ENCODE measurements around the gene OR51I2.

The OR51I2 gene

DNA sequence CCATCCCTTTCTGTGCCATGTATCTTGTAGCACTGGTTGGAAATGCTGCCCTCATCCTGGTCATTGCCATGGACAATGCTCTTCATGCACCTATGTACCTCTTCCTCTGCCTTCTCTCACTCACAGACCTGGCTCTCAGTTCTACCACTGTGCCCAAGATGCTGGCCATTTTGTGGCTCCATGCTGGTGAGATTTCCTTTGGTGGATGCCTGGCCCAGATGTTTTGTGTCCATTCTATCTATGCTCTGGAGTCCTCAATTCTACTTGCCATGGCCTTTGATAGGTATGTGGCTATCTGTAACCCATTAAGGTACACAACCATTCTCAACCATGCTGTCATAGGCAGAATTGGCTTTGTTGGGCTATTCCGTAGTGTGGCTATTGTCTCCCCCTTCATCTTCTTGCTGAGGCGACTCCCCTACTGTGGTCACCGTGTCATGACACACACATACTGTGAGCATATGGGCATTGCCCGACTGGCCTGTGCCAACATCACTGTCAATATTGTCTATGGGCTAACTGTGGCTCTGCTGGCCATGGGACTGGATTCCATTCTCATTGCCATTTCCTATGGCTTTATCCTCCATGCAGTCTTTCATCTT, 39.8 kb downstream of the OR51I2 start:
- TF ChIP-seq GATA3 (IDR thresholded peaks at IDR 0.05; ENCODE audit: low read depth, low read length) = no peak
- TF ChIP-seq GATA2 (IDR thresholded peaks at IDR 0.05; ENCODE audit: low read depth, low read length) = no peak

DNA sequence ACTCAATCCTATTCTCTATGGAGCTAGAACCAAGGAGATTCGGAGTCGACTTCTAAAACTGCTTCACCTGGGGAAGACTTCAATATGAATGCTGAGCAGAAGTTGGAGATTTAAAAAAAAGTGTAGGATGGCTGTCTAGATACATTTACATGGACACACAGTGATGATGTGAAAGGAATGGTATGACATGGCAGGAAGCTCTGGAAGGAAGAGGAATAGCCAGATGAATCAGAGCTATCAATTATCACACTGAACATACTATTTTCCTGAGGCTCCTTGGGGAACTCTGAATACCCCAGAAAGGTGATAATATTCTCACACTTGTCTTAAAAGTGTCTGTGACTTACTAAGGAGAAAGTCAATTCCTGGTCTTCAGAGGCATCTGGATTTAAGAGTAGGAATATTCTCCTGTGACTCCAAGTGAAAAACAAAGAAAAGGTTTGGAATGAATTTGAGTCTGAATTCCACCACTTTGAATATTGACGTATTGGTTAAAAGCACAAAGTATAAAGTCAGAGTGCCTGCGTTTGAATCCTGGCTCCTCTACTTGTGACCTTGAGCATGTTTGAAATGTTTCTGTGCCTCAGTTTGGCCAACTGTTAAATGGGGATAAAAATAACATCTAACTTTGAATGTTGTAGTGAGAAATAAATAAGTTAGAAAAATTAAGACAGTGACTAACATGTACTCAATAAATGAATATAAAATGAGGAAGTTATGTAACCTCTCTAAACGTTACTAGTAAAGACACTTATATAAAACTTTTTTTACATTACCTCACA, 40.6 kb downstream of the OR51I2 start:
- TF ChIP-seq GATA2 (IDR thresholded peaks at IDR 0.05; ENCODE audit: low read depth, low read length) = no peak
- no peak for TF ChIP-seq GATA3 (IDR thresholded peaks at IDR 0.05; ENCODE audit: low read depth, low read length)

DNA sequence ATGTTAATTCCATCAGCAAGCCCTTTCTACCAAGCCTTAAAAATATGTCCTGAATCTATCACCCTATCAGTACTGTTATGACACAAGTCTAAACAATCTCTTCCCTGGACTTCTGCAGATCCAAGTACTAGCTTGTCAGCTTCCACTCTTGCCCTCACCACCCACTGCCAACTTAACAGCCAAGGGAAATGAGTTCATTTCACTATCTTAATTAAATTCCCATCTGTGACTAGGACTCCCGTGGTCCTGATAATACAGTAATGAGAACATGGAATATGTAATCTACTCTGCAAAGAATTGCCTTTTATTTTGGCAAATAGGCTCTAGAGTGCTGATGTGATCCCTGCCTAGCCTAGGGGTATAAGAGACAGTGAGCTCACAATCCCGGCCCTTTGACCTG, 50.5 kb downstream of the OR51I2 start:
- TF ChIP-seq GATA3 (IDR thresholded peaks at IDR 0.05; ENCODE audit: low read depth, low read length) (no peak), GATA2 (IDR thresholded peaks at IDR 0.05; ENCODE audit: low read depth, low read length) (no peak)

DNA sequence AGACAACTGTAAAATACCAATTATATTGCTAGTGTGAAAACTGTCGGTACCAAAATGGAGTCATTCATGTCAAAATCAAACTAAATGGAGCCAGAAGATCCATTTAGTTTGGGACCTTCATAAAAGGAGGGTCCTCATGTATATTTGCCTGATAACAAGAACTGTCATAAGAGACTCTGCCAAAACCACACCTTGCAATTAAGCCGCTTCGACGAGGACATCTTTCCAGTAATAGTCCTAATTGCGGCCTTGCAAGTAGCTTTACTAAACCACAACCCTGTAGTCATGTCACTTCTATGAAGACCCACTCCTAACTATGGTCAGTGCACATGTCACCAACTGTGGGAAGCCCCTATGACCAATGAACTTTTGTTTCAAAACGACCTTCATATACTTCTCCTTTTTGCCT, 51.3 kb downstream of the OR51I2 start:
- TF ChIP-seq GATA3 (IDR thresholded peaks at IDR 0.05; ENCODE audit: low read depth, low read length) (no peak), GATA2 (IDR thresholded peaks at IDR 0.05; ENCODE audit: low read depth, low read length) (no peak)

DNA sequence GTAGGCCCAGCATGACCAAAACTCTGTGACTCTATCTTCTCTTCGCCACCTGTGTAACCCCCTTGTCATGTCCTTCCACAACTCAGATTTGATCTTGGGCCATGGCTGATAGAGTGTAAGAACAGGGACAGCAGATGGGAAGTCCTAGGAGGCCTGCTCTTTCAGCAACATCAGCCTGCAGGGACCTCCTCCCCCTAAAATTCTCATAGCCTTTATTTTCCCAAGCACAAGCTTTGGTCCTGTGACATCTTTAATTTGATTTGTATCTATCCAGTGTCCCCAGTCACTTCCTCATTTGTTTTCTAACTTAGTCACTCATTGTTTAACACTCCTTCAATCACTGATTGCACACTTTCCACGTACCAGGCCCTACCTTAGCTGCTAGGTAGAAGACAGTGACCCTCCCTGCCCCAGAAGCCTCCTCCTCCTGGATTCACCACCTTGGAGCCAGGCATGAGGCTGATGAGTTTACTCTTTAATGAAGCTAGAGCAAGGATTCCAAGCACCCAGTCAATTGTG, 55.3 kb downstream of the OR51I2 start:
- TF ChIP-seq GATA3 (IDR thresholded peaks at IDR 0.05; ENCODE audit: low read depth, low read length) (no peak), GATA2 (IDR thresholded peaks at IDR 0.05; ENCODE audit: low read depth, low read length) (no peak)

DNA sequence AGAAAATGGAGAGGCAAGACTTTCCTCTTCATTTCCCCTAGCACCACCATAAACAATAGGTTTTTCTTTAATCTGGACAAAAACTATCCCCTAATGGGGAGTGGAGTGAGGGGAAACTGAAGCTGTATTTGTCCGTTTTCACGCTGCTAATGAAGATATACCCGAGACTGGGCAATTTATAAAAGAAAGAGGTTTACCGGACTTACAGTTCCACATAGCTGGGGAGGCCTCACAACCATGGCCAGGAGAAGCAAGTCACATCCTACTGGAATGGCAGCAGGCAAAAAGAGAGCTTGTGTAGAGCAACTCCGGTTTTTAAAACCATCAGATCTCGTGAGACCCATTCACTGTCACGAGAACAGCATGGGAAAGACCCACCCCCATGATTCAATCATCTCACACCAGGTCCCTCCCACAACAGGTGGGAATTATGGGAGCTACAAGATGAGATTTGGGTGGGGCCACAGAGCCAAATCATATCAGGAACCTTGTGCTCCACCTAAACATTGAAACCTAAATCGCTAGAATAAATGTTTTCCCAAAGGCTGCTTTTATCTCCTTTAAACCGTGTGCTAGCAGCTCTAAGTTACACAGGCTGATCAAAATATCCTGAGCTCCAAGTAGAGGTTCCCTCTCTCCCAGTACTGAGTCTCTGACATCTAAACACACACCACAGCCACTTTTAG, 56.4 kb downstream of the OR51I2 start:
- TF ChIP-seq GATA3 (IDR thresholded peaks at IDR 0.05; ENCODE audit: low read depth, low read length) = no peak

All from SH-SY5Y (cell line).